Keratinocyte (primary cell): ENCODE data around the gene CHPT1.

ENCODE experiments used
- CTCF ChIP-seq, 3 experiments: IDR thresholded peaks in 1 of 3; conservative IDR thresholded peaks in 1 of 3; optimal IDR thresholded peaks in 1 of 3; 2 replicates in 2 of 3; 3 replicates in 1 of 3; pipeline versions ENCODE3 to v1.5.1; 2011; ENCODE audit warnings: low read length in 3 of 3, mild to moderate bottlenecking in 3 of 3, moderate library complexity in 2 of 3, control low read depth in 1 of 3, inconsistent platforms in 1 of 3; ENCODE audit not compliant: insufficient read depth in 2 of 3; ENCODE audit errors: extremely low read depth in 1 of 3
- EZH2 ChIP-seq: IDR thresholded peaks from one replicate; pipeline ENCODE4 v1.6.1; 2012; ENCODE audit warnings: inconsistent platforms, mild to moderate bottlenecking, low read length, moderate library complexity

- TF ChIP-seq CTCF (optimal IDR thresholded peaks at IDR 0.05 in 1 of 3, IDR thresholded peaks at IDR 0.05 in 1 of 3, conservative IDR thresholded peaks at IDR 0.05 in 1 of 3; ENCODE audit: extremely low read depth in 1 of 3, insufficient read depth in 2 of 3, low read length in 3 of 3) (no peak), EZH2 (no peak)
Measured at GRCh38 chr12:101740566-101740965, 43.1 kb downstream of the CHPT1 start.
